ENCODE results near the gene BMP7.

Gene BMP7

GRCh38 chr20:57167971-57168701 lies 98.3 kb downstream of the BMP7 start:
- Histone ChIP-seq H3K9me3 (ENCODE audit: insufficient read depth, low read depth, low read length) (no peaks in the 10 kb centered on the region; the same call in 1 of the 2 replicates), H3K4me3 (ENCODE audit: low read length, poor library complexity, severe bottlenecking) (no peak overlapping the region), H3K27me3 (ENCODE audit: insufficient read depth, low read length, poor library complexity, severe bottlenecking) (no peaks in the 10 kb centered on the region), H3K4me1 (ENCODE audit: insufficient read depth, low read length, poor library complexity, severe bottlenecking) (no peaks in the 10 kb centered on the region), H2AFZ (ENCODE audit: low read length) (no peak overlapping the region), H3K9ac (ENCODE audit: low read depth, low read length, poor library complexity, severe bottlenecking) (no peak overlapping the region), H3K4me2 (ENCODE audit: low read depth, low read length, poor library complexity, severe bottlenecking) (no peak overlapping the region), H4K20me1 (ENCODE audit: insufficient read depth, low read length, poor library complexity, severe bottlenecking) (no peaks in the 10 kb centered on the region), H3K79me2 (ENCODE audit: insufficient read depth, low read length) (no peaks in the 10 kb centered on the region), H3K36me3 (ENCODE audit: insufficient read depth, low read length) (no peaks in the 10 kb centered on the region), H3K9me2 (replicated peaks; ENCODE audit: low read depth, low read length) (no peaks in the 10 kb centered on the region), H3F3A (ENCODE audit: low read depth) (no peaks in the 10 kb centered on the region)
- TF ChIP-seq EZH2phosphoT487 (IDR thresholded peaks at IDR 0.05; ENCODE audit: borderline replicate concordance): no peak
- no peak for TF ChIP-seq CTCF (conservative IDR thresholded peaks at IDR 0.05; ENCODE audit: low read length)

- no peak overlapping the region for H3K9ac ChIP-seq (ENCODE audit: low read depth, low read length, poor library complexity, severe bottlenecking)
- H3K4me1 ChIP-seq (ENCODE audit: insufficient read depth, low read length, poor library complexity, severe bottlenecking): no peaks in the 10 kb centered on the region
- H3K9me2 ChIP-seq (replicated peaks; ENCODE audit: low read depth, low read length): no peaks in the 10 kb centered on the region
- no peak overlapping the region for H3K4me3 ChIP-seq (ENCODE audit: low read length, poor library complexity, severe bottlenecking)
- no peak overlapping the region for H3K4me2 ChIP-seq (ENCODE audit: low read depth, low read length, poor library complexity, severe bottlenecking)
- no peaks in the 10 kb centered on the region for H3F3A ChIP-seq (ENCODE audit: low read depth)
- no peaks in the 10 kb centered on the region for H3K27me3 ChIP-seq (ENCODE audit: insufficient read depth, low read length, poor library complexity, severe bottlenecking)
- H2AFZ ChIP-seq (ENCODE audit: low read length): no peak overlapping the region
- H4K20me1 ChIP-seq (ENCODE audit: insufficient read depth, low read length, poor library complexity, severe bottlenecking): no peaks in the 10 kb centered on the region
- H3K79me2 ChIP-seq (ENCODE audit: insufficient read depth, low read length): no peaks in the 10 kb centered on the region
- TF ChIP-seq CTCF (conservative IDR thresholded peaks at IDR 0.05; ENCODE audit: low read length) (no peak), EZH2phosphoT487 (IDR thresholded peaks at IDR 0.05; ENCODE audit: borderline replicate concordance) (no peak)
- no peaks in the 10 kb centered on the region; the same call in 1 of the 2 replicates for H3K9me3 ChIP-seq (ENCODE audit: insufficient read depth, low read depth, low read length)
- no peaks in the 10 kb centered on the region for H3K36me3 ChIP-seq (ENCODE audit: insufficient read depth, low read length)
These were observed 99.2 kb downstream of the BMP7 start for GRCh38 chr20:57167292-57167655.

DNA sequence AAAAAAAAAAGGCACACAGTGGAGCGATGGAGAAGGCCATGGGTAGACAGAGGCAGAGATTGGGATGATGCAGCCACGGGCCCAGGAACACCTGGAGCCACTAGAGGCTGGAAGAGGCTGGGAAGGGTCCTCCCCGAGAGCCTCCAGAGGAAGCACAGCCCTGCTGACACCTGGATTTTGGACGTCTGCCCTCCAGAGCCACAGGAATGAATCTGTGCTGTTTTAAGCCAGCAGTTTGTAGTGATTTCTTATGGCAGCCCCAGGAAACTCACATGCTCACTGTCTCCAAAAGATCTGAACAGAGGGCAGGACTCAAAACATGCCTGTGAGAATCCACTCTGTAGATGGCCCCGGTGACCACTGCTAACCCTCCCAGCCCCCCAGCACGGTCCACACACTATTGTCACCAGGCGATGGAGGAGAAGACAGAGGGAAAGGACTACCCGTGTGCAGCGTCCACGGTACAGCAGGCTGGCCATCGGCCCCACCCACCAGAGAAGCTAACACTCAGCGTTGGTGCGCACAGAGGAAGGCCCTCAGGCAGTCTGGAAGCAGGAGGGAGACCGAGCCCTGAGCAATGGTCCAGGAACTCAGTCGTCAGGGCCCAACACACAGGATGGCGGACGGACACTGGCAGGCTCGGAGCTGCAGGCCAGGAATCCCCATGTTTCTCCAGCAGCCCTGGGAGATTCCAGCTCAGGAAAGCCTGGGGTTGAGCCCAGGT lies 99.7 kb downstream of the BMP7 start:
- TF ChIP-seq CTCF (conservative IDR thresholded peaks at IDR 0.05; ENCODE audit: low read length) (no peak), EZH2phosphoT487 (IDR thresholded peaks at IDR 0.05; ENCODE audit: borderline replicate concordance) (no peak)
- H3F3A ChIP-seq (ENCODE audit: low read depth): no peaks in the 10 kb centered on the region
- no peaks in the 10 kb centered on the region for H3K27me3 ChIP-seq (ENCODE audit: insufficient read depth, low read length, poor library complexity, severe bottlenecking)

More for the DNA sequence above, 99.7 kb downstream of the BMP7 start:
- H3K36me3 ChIP-seq (ENCODE audit: insufficient read depth, low read length): no peaks in the 10 kb centered on the region
- no peak overlapping the region for H3K4me3 ChIP-seq (ENCODE audit: low read length, poor library complexity, severe bottlenecking)
- H3K4me2 ChIP-seq (ENCODE audit: low read depth, low read length, poor library complexity, severe bottlenecking): no peak overlapping the region
- no peaks in the 10 kb centered on the region for H4K20me1 ChIP-seq (ENCODE audit: insufficient read depth, low read length, poor library complexity, severe bottlenecking)
- no peak overlapping the region for H2AFZ ChIP-seq (ENCODE audit: low read length)
- no peaks in the 10 kb centered on the region for H3K9me2 ChIP-seq (replicated peaks; ENCODE audit: low read depth, low read length)
- no peaks in the 10 kb centered on the region; the same call in 1 of the 2 replicates for H3K9me3 ChIP-seq (ENCODE audit: insufficient read depth, low read depth, low read length)
- H3K4me1 ChIP-seq (ENCODE audit: insufficient read depth, low read length, poor library complexity, severe bottlenecking): no peaks in the 10 kb centered on the region
- no peak overlapping the region for H3K9ac ChIP-seq (ENCODE audit: low read depth, low read length, poor library complexity, severe bottlenecking)
- H3K79me2 ChIP-seq (ENCODE audit: insufficient read depth, low read length): no peaks in the 10 kb centered on the region
